GM12878 (cell line): ENCODE results near the gene MSH4. TPM values are rescaled to one million over a fixed set of nuclear protein-coding genes. Genes with fewer than 3 reads are reported as not detected.

ENCODE experiments used
- ATF3 ChIP-seq: IDR thresholded peaks from 2 replicates; pipeline ENCODE4 v1.6.1; 2011; ENCODE audit warnings: low read depth, mild to moderate bottlenecking, low read length, moderate library complexity, borderline replicate concordance; ENCODE audit errors: extremely low read depth
- CHD1 ChIP-seq: IDR thresholded peaks from 2 replicates; pipeline ENCODE4 v1.6.1; 2012; ENCODE audit warnings: low read depth, low read length, improper control_type of control experiment
- FOXM1 ChIP-seq: IDR thresholded peaks from 2 replicates; pipeline ENCODE4 v1.6.1; 2012; ENCODE audit warnings: low read depth, mild to moderate bottlenecking, inconsistent platforms, low read length, moderate library complexity
- MEF2A ChIP-seq: IDR thresholded peaks from 2 replicates; pipeline ENCODE4 v1.6.1; 2011; ENCODE audit warnings: low read depth, mild to moderate bottlenecking, low read length, moderate library complexity; ENCODE audit not compliant: insufficient read depth
- MYB ChIP-seq: fragments of 150-350 bp; IDR thresholded peaks from 2 replicates; pipeline ENCODE4 v1.6.1; 2014; ENCODE audit warnings: mild to moderate bottlenecking, low read depth, low read length, borderline replicate concordance
- NR2C2 ChIP-seq: IDR thresholded peaks from 2 replicates; pipeline ENCODE4 v1.6.1; 2011; ENCODE audit warnings: borderline replicate concordance, low read depth; ENCODE audit not compliant: control insufficient read depth, insufficient read length
- PBX3 ChIP-seq: IDR thresholded peaks from 2 replicates; pipeline ENCODE4 v1.6.1; 2011; ENCODE audit warnings: mild to moderate bottlenecking, low read depth, low read length, moderate library complexity; ENCODE audit not compliant: insufficient replicate concordance
- RAD51 ChIP-seq: fragments of 450-650 bp; IDR thresholded peaks from 2 replicates; pipeline ENCODE4 v1.6.1; 2016; ENCODE audit warnings: moderate library complexity, mild to moderate bottlenecking, inconsistent platforms
- SMARCA5 ChIP-seq: fragments of 450-650 bp; IDR thresholded peaks from 2 replicates; pipeline ENCODE4 v1.6.1; 2017; ENCODE audit warnings: mild to moderate bottlenecking
- SMC3 ChIP-seq: IDR thresholded peaks from 2 replicates; pipeline ENCODE4 v1.6.1; 2011; ENCODE audit warnings: low read length, improper control_type of control experiment, borderline replicate concordance
- polyA plus RNA-seq, 11 experiments: library from polyadenylated mRNA; depleted of rRNA in 4 of 11; unstranded in 6 of 11; stranded (reverse) in 5 of 11; fragments of >200 nt; fragmentation: Nextera tagmentation in 4 of 11; fragmentation: Illumina TruSeq in 1 of 11; extraction: Ambion mirVana in 4 of 11; extraction: Trizol in 1 of 11; gene quantifications; 1 replicate in 1 of 11; 2 replicates in 10 of 11; pipeline versions ENCODE4 v1.2.1 to v1.2.3, GENCODE V29; 2011 to 2016; ENCODE audit warnings: inconsistent platforms in 2 of 11, missing spikeins in 2 of 11, low read depth in 1 of 11
- total RNA-seq, 4 experiments: library from RNA; depleted of rRNA in 3 of 4; stranded (reverse); fragments of >200 nt in 3 of 4; fragmentation: Illumina TruSeq in 1 of 4; extraction: Trizol in 1 of 4; gene quantifications; 2 replicates each; pipeline versions ENCODE4 v1.2.1 to v1.2.3, GENCODE V29; 2013 to 2021
- TF ChIP-seq, protein P1 (sequence below), 3 experiments: IDR thresholded peaks in 2 of 3; conservative IDR thresholded peaks in 1 of 3; 2 replicates each; pipeline ENCODE4 v1.5.1; 2011; ENCODE audit warnings: low read depth in 3 of 3, low read length in 3 of 3, mild to moderate bottlenecking in 3 of 3, control low read depth in 2 of 3, moderate library complexity in 2 of 3, inconsistent platforms in 1 of 3, mixed read lengths in 1 of 3; ENCODE audit not compliant: control insufficient read depth in 2 of 3, insufficient read depth in 1 of 3; ENCODE audit errors: extremely low read depth in 1 of 3
- TF ChIP-seq, protein P2 (sequence below): fragments of 450-650 bp; formaldehyde crosslinking; IDR thresholded peaks from 2 replicates; pipeline ENCODE4 v1.4.0; 2020; ENCODE audit warnings: mild to moderate bottlenecking, moderate library complexity

MSH4 gene
- total and polyA plus RNA-seq, 10 of the 15 experiments (the other 5 are each of a cell fraction or from before 2014, with no cell fraction given): 0.04 to 0.34 (median 0.09) TPM; not detected in 3

GRCh38 chr1:75908717-75909152 lies 112.1 kb downstream of the MSH4 start (continued):
- TF ChIP-seq MYB (no peak), PBX3 (no peak), SMARCA5 (no peak), FOXM1 (0 out of 2 replicates have a peak, but pooled peaks have one; percentile 19), RAD51 (no peak), MEF2A (no peak), SMC3 (peak; percentile 64; the same call in 1 of the 2 replicates), CHD1 (no peak), ATF3 (no peak), NR2C2 (no peak)
- TF ChIP-seq, protein P1, sequence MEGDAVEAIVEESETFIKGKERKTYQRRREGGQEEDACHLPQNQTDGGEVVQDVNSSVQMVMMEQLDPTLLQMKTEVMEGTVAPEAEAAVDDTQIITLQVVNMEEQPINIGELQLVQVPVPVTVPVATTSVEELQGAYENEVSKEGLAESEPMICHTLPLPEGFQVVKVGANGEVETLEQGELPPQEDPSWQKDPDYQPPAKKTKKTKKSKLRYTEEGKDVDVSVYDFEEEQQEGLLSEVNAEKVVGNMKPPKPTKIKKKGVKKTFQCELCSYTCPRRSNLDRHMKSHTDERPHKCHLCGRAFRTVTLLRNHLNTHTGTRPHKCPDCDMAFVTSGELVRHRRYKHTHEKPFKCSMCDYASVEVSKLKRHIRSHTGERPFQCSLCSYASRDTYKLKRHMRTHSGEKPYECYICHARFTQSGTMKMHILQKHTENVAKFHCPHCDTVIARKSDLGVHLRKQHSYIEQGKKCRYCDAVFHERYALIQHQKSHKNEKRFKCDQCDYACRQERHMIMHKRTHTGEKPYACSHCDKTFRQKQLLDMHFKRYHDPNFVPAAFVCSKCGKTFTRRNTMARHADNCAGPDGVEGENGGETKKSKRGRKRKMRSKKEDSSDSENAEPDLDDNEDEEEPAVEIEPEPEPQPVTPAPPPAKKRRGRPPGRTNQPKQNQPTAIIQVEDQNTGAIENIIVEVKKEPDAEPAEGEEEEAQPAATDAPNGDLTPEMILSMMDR (IDR thresholded peaks at IDR 0.05 in 2 of 3, conservative IDR thresholded peaks at IDR 0.05 in 1 of 3; ENCODE audit: control insufficient read depth in 2 of 3, extremely low read depth in 1 of 3, insufficient read depth in 1 of 3, low read depth in 3 of 3, low read length in 3 of 3): peak; percentile 45 to 69 (median 53); a peak in 4 of 6 replicates
- TF ChIP-seq, protein P2, sequence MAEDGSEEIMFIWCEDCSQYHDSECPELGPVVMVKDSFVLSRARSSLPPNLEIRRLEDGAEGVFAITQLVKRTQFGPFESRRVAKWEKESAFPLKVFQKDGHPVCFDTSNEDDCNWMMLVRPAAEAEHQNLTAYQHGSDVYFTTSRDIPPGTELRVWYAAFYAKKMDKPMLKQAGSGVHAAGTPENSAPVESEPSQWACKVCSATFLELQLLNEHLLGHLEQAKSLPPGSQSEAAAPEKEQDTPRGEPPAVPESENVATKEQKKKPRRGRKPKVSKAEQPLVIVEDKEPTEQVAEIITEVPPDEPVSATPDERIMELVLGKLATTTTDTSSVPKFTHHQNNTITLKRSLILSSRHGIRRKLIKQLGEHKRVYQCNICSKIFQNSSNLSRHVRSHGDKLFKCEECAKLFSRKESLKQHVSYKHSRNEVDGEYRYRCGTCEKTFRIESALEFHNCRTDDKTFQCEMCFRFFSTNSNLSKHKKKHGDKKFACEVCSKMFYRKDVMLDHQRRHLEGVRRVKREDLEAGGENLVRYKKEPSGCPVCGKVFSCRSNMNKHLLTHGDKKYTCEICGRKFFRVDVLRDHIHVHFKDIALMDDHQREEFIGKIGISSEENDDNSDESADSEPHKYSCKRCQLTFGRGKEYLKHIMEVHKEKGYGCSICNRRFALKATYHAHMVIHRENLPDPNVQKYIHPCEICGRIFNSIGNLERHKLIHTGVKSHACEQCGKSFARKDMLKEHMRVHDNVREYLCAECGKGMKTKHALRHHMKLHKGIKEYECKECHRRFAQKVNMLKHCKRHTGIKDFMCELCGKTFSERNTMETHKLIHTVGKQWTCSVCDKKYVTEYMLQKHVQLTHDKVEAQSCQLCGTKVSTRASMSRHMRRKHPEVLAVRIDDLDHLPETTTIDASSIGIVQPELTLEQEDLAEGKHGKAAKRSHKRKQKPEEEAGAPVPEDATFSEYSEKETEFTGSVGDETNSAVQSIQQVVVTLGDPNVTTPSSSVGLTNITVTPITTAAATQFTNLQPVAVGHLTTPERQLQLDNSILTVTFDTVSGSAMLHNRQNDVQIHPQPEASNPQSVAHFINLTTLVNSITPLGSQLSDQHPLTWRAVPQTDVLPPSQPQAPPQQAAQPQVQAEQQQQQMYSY (CRISPR knock-in tag): no peak
